Activated B cell treated with CpG ODN at 0.5 μM for 24 hours (primary cell): ENCODE measurements around the gene WDR4. TPM values are rescaled to one million over a fixed set of nuclear protein-coding genes. Genes with fewer than 3 reads are reported as not detected.
"Not testable (repeated sequence)": the region's sequence is repeated elsewhere in the genome, so short reads cannot be mapped to it uniquely, and the experiment has no call there.

ENCODE experiments used
- ATAC-seq: fragments of 200-7000 bp; cut with Tn5 transposase; one replicate; pipeline ENCODE4 v1.10.0; 2021; ENCODE audit warnings: low read depth, mild to moderate bottlenecking, moderate library complexity
- CTCF ChIA-PET: fragments of 350-600 bp; sonication (Branson Sonifier 250); formaldehyde crosslinking; loops from one replicate; lab custom pipeline; 2021; ENCODE audit warnings: antibody characterized with exemption; lab: Charles Lee
- POLR2A ChIA-PET: fragments of 350-600 bp; sonication (Branson Sonifier 250); formaldehyde crosslinking; loops from one replicate; lab custom pipeline; 2021; ENCODE audit warnings: antibody characterized with exemption; lab: Charles Lee
- DNase-seq: peaks from one replicate; pipeline ENCODE4 v3.0.0; 2022
- H3K27ac Mint-ChIP-seq: one replicate; pipeline ENCODE4 v1.8.0; 2020; ENCODE audit warnings: mixed read lengths
- H3K27me3 Mint-ChIP-seq: one replicate; pipeline ENCODE4 v1.8.0; 2021; ENCODE audit warnings: mixed read lengths
- H3K36me3 Mint-ChIP-seq: one replicate; pipeline ENCODE4 v1.8.0; 2021; ENCODE audit warnings: low read depth, mixed read lengths
- H3K4me1 Mint-ChIP-seq: one replicate; pipeline ENCODE4 v1.8.0; 2021; ENCODE audit warnings: mixed read lengths
- H3K4me3 Mint-ChIP-seq: one replicate; pipeline ENCODE4 v1.8.0; 2020; ENCODE audit warnings: mild to moderate bottlenecking, mixed read lengths
- H3K9me3 Mint-ChIP-seq: one replicate; pipeline ENCODE4 v1.8.0; 2020; ENCODE audit warnings: mixed read lengths
- intact Hi-C: fragments of 100-400 bp; cut with micrococcal nuclease; formaldehyde crosslinking; loops from one replicate; pipeline ENCODE4 v1.15.1; 2024
- total RNA-seq: library from RNA; stranded (reverse); gene quantifications from 2 replicates; pipeline ENCODE4 v1.2.3, GENCODE V29; 2022
- TF ChIP-seq, protein P1 (sequence below): fragments of 200-600 bp; IDR thresholded peaks from one replicate; pipeline ENCODE4 v1.8.0; 2022; ENCODE audit warnings: antibody characterized with exemption, mild to moderate bottlenecking

Gene WDR4
- total RNA-seq, 1 donor from 2014 or later, result 60.5 TPM

DNA sequence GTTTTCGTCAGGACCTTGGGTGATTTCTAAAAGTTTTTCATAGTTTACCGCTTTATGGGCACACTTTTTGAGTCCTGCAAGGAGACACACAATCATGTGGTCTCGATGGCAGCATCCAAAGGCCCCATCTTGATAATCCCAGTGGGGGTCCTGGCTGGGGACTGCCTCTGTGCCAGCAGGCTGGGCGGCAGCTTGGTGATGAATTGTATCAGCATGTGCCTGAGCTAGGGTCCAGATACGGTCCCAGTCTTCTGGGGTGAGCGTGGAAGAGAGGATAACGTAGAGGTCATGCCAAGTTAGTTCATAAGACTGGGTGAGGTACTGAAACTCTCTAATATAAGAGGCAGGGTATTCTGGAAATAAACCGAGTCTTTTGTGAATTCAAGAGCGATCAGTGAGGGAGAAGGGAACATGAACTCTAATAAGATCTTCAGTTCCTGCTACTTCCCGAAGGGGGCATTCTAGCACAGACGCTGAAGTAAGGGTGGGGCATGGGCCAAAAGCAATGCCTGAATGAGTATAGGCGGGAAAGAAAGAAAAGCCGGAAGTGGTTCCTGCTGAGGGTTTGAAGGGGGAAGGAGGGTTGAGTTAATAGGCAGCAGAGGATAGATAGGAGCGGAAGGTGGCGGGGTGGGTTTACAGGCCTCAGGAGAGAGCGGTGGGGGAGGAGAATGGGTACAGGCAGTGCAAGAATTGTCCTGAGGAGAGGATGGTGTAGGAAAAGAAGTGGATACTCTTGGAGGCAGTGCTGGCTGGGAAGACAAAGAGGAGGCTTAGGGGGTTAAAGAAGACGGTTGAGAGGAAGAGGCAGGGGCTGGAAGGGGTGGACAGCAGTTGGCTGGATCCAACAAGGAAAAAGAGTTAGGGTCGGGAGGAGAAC lies 44.5 kb upstream of the WDR4 start:
- Mint-ChIP-seq H3K4me1 (peaks cover 12% of the 10 kb centered on the region), H3K4me3 (peak overlapping the region; percentile 42), H3K27ac (peak overlapping the region; percentile 71), H3K9me3 (no peaks in the 10 kb centered on the region), H3K27me3 (no peaks in the 10 kb centered on the region), H3K36me3 (no peaks in the 10 kb centered on the region)
- ATAC-seq (peak; percentile 96), DNase-seq (peak; percentile 32)
- TF ChIP-seq, protein P1, sequence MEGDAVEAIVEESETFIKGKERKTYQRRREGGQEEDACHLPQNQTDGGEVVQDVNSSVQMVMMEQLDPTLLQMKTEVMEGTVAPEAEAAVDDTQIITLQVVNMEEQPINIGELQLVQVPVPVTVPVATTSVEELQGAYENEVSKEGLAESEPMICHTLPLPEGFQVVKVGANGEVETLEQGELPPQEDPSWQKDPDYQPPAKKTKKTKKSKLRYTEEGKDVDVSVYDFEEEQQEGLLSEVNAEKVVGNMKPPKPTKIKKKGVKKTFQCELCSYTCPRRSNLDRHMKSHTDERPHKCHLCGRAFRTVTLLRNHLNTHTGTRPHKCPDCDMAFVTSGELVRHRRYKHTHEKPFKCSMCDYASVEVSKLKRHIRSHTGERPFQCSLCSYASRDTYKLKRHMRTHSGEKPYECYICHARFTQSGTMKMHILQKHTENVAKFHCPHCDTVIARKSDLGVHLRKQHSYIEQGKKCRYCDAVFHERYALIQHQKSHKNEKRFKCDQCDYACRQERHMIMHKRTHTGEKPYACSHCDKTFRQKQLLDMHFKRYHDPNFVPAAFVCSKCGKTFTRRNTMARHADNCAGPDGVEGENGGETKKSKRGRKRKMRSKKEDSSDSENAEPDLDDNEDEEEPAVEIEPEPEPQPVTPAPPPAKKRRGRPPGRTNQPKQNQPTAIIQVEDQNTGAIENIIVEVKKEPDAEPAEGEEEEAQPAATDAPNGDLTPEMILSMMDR, result no peak
- intact Hi-C loops, result loop anchor here (1.0 to 10.0 kb wide), 3 partner anchors 44 to 723 kb away; partner anchors contain the start of genes PKNOX1 and WDR4
- CTCF ChIA-PET, result no interaction called here
- POLR2A ChIA-PET, result no interaction called here

DNA sequence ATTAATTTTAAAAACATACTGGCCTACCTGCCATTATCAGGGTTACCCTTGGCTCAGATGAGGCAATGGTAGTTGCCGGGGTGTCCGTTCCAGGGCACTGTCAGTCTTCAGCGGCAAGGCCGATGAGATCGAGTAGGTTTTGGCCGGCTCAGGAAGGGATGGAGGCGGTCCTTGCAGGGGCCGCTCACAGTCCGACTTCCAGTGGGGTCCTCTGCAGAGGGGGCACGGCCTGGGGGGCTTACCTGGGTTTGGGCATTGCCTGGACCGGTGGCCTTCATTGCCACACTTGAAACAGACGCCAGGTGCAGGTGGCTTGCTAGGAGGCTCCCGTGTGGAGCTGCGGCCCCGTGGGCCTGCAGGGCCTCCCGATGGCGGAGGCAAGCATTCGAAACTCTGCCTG lies 43.6 kb upstream of the WDR4 start:
- Mint-ChIP-seq H3K4me3 (no peak overlapping the region), H3K4me1 (peaks cover 12% of the 10 kb centered on the region)
- CTCF ChIA-PET, result no interaction called here

DNA sequence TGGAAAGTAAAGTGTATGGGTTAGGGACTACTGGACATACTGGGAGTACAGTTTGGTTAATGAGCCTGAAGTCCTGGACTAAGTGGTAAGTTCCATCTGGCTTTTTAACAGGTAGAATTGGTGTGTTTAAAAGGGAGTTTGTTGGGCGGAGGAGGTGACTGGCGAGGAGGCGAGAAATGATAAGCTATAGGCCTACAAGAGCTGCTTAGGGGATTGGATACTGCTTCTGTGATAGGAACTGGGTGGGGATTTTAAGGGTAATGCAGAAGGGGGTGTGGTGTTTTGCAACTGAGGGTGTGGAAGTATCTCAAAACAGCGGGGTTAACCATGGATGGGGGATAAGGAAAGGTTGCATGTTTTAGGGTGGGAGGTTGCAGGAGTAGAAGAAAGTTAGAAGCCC lies 42.6 kb upstream of the WDR4 start:
- H3K4me3 Mint-ChIP-seq, result no peak overlapping the region
- POLR2A ChIA-PET, result no interaction called here
- no peak overlapping the region for H3K27ac Mint-ChIP-seq
- H3K9me3 Mint-ChIP-seq, result no peaks in the 10 kb centered on the region
- CTCF ChIA-PET, result no interaction called here
- no peaks in the 10 kb centered on the region for H3K27me3 Mint-ChIP-seq
- TF ChIP-seq, protein P1, result no peak
- H3K36me3 Mint-ChIP-seq, result no peaks in the 10 kb centered on the region
- ATAC-seq (no peak), DNase-seq (no peak)
- H3K4me1 Mint-ChIP-seq, result peaks cover 12% of the 10 kb centered on the region
- intact Hi-C loops, result loop anchor here (10.0 kb wide), 1 partner anchor 53 kb away; the partner anchor contains the start of gene PKNOX1

More for the DNA sequence above, 43.6 kb upstream of the WDR4 start:
- no peak for DNase-seq
- no peaks in the 10 kb centered on the region for H3K9me3 Mint-ChIP-seq
- TF ChIP-seq, protein P1, result no peak
- H3K27ac Mint-ChIP-seq, result no peak overlapping the region
- H3K27me3 Mint-ChIP-seq, result no peaks in the 10 kb centered on the region
- POLR2A ChIA-PET, result no interaction called here
- intact Hi-C loops, result loop anchor here (10.0 kb wide), 1 partner anchor 52 kb away; the partner anchor contains the start of gene PKNOX1
- H3K36me3 Mint-ChIP-seq, result no peaks in the 10 kb centered on the region
- no peak for ATAC-seq

DNA sequence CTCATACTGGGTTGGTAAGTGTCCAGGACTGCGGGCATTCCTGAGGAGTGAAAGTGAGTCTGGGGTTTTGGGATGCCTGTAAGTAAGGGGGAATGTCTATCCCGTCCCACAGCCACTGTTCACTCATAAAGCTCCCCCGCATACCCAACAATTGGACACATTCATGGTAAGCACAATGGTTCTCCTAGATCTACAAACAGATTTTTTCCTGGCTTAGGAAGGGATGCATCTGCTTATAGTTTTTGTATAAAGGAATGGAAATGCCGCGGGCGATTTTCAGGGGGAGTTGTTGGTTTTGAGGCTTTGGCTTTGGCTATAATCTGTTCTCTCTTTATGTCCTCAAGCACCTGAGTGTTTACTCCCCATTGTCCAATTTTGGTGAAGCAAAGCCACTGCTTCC lies 39.0 kb upstream of the WDR4 start:
- H3K9me3 Mint-ChIP-seq, result no peaks in the 10 kb centered on the region
- CTCF ChIA-PET, result no interaction called here
- DNase-seq, result no peak

DNA sequence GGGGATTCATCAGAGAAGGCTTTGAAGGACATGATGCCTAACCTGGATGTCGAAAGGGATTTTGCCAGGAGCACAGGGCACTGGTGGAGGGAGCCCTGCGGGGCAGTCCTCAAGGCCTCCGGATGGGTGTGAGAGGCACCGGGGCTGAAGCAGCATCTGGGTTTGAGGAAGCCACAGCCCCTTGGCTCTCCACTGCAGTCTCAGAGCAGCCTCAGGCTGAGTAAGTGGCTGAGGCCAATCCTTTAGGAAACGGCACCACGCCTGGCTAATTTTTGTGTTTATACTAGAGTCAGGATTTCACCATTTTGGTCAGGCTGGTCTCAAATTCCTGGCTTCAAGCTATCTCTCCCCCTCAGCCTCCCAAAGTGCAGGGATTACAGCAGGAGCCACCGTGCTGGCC lies 34.1 kb upstream of the WDR4 start:
- H3K27ac Mint-ChIP-seq, result no peak overlapping the region
- no peak for ATAC-seq
- TF ChIP-seq, protein P1, result no peak
- H3K4me3 Mint-ChIP-seq, result no peak overlapping the region
- intact Hi-C loops, result no loop called here
- DNase-seq, result no peak
- POLR2A ChIA-PET, result interaction anchor here (0.7 kb wide), 1 partner anchor 17 kb away, joined by 4 read pairs; no protein-coding TSS in a partner anchor
- no peaks in the 10 kb centered on the region for H3K27me3 Mint-ChIP-seq
- no peaks in the 10 kb centered on the region for H3K4me1 Mint-ChIP-seq
- CTCF ChIA-PET, result no interaction called here
- H3K9me3 Mint-ChIP-seq, result no peaks in the 10 kb centered on the region
- peaks cover 31% of the 10 kb centered on the region for H3K36me3 Mint-ChIP-seq

More for the DNA sequence above, 39.0 kb upstream of the WDR4 start:
- intact Hi-C loops, result no loop called here
- POLR2A ChIA-PET, result no interaction called here
- H3K4me3 Mint-ChIP-seq, result no peak overlapping the region
- TF ChIP-seq, protein P1, result no peak
- H3K4me1 Mint-ChIP-seq, result peaks cover under 1% of the 10 kb centered on the region
- peaks cover 2% of the 10 kb centered on the region for H3K36me3 Mint-ChIP-seq
- no peak for ATAC-seq
- H3K27me3 Mint-ChIP-seq, result no peaks in the 10 kb centered on the region
- H3K27ac Mint-ChIP-seq, result no peak overlapping the region

DNA sequence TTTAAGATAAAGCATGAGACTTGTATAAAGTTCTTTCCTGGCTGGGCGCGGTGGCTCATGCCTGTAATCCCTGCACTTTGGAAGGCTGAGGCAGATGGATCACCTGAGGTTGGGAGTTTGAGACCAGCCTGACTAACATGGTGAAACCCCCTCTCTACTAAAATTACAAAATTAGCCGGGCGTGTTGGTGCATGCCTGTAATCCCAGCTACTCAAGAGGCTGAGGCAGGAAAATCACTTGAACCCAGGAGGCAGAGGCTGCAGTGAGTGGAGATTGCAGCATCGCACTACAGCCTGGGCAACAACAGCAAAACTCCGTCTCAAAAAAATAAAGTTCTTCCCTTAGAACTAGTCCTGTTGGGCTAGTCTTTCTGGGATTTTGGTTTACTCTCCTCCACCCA lies 32.6 kb upstream of the WDR4 start:
- ATAC-seq, H3K27me3 Mint-ChIP-seq, H3K9me3 Mint-ChIP-seq, H3K27ac Mint-ChIP-seq, H3K4me1 Mint-ChIP-seq, H3K4me3 Mint-ChIP-seq, POLR2A ChIA-PET, DNase-seq, intact Hi-C loops, CTCF ChIA-PET: not testable (repeated sequence)
- peaks cover 37% of the 10 kb centered on the region for H3K36me3 Mint-ChIP-seq

DNA sequence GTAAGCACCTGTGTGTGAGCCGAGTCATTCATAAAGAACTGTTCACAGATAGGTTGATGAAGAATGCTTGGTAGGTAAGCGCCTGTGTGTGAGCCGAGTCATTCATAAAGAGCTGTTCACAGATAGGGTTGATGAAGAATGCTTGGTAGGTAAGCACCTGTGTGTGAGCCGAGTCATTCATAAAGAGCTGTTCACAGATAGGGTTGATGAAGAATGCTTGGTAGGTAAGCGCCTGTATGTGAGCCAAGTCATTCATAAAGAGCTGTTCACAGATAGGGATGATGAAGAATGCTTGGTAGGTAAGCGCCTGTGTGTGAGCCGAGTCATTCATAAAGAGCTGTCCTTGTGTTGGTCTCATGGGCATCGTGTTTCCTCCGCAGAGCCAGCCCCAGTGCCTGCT lies 29.1 kb upstream of the WDR4 start:
- POLR2A ChIA-PET, DNase-seq, intact Hi-C loops, ATAC-seq, H3K4me1 Mint-ChIP-seq, CTCF ChIA-PET, H3K9me3 Mint-ChIP-seq, H3K27ac Mint-ChIP-seq, H3K4me3 Mint-ChIP-seq, H3K27me3 Mint-ChIP-seq: not testable (repeated sequence)
- peaks cover 61% of the 10 kb centered on the region for H3K36me3 Mint-ChIP-seq
